ENCODE measurements around the gene HTN3.
"Not testable (repeated sequence)": the region's sequence is repeated elsewhere in the genome, so short reads cannot be mapped to it uniquely, and the experiment has no call there.

HTN3 gene

GRCh38 chr4:70041652-70042286 lies 13.5 kb downstream of the HTN3 start:
- TF ChIP-seq, protein P1, sequence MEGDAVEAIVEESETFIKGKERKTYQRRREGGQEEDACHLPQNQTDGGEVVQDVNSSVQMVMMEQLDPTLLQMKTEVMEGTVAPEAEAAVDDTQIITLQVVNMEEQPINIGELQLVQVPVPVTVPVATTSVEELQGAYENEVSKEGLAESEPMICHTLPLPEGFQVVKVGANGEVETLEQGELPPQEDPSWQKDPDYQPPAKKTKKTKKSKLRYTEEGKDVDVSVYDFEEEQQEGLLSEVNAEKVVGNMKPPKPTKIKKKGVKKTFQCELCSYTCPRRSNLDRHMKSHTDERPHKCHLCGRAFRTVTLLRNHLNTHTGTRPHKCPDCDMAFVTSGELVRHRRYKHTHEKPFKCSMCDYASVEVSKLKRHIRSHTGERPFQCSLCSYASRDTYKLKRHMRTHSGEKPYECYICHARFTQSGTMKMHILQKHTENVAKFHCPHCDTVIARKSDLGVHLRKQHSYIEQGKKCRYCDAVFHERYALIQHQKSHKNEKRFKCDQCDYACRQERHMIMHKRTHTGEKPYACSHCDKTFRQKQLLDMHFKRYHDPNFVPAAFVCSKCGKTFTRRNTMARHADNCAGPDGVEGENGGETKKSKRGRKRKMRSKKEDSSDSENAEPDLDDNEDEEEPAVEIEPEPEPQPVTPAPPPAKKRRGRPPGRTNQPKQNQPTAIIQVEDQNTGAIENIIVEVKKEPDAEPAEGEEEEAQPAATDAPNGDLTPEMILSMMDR (conservative IDR thresholded peaks at IDR 0.05; ENCODE audit: low read depth): no peak
- CTCF ChIA-PET: interaction anchor here (0.7 kb wide), 1 partner anchor 22 kb away, joined by 3 read pairs; no protein-coding TSS in a partner anchor
- no peak for DNase-seq (ENCODE audit: low spot score)
- H3K27ac ChIP-seq: no peak overlapping the region
- POLR2A ChIA-PET (ENCODE audit: low non-redundant PET): no interaction called here

DNA sequence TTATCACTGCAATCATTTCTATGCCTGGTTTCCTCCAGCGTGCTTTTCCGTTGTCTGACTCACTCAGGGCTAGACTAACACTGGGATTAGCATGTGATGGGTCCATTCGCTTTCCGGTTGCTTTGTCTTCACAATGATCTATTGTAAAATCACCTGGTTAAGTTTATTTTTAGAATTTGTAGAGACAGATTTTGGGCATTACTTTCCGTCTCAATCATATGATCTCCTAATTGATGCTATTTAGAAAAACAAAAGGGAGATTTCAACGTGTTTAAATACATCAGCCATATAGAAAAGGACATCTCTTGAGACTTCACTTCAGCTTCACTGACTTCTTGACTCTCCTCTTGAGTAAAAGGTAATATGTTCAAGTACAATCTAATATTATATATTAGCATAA lies 21.9 kb downstream of the HTN3 start, which contains the start of gene HTN1:
Gene HTN1 (plus strand): TSS at position 301 of the 400 bp plus-strand sequence. CDS start 2,639 bp downstream, outside the sequence.
- CTCF ChIA-PET; POLR2A ChIA-PET (ENCODE audit: low non-redundant PET); DNase-seq (ENCODE audit: low spot score); H3K27ac ChIP-seq: not testable (repeated sequence)

DNA sequence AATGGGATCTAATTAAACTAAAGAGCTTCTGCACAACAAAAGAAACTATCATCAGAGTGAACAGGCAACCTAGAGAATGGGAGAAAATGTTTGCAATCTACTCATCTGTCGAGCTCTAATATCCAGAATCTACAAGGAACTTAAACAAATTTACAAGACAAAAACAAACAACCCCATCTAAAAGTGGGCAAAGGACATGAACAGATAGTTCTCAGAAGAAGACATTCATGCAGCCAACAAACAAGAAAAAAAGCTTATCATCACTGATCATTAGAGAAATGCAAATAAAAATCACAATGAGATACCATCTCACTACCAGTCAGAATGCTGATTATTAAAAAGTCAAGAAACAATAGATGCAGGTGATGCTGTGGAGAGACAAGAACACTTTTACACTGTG lies 28.3 kb downstream of the HTN3 start:
- DNase-seq (ENCODE audit: low spot score); POLR2A ChIA-PET (ENCODE audit: low non-redundant PET); CTCF ChIA-PET; H3K27ac ChIP-seq: not testable (repeated sequence)

GRCh38 chr4:70057651-70058050 lies 29.4 kb downstream of the HTN3 start:
- no peak overlapping the region for H3K27ac ChIP-seq
- POLR2A ChIA-PET (ENCODE audit: low non-redundant PET): no interaction called here
- DNase-seq (ENCODE audit: low spot score): no peak
- CTCF ChIA-PET: no interaction called here
- TF ChIP-seq, protein P1 (conservative IDR thresholded peaks at IDR 0.05; ENCODE audit: low read depth): no peak

GRCh38 chr4:70059149-70059548 lies 30.9 kb downstream of the HTN3 start:
- TF ChIP-seq, protein P1 (conservative IDR thresholded peaks at IDR 0.05; ENCODE audit: low read depth): no peak
- CTCF ChIA-PET: no interaction called here
- no peak overlapping the region for H3K27ac ChIP-seq
- DNase-seq (ENCODE audit: low spot score): no peak
- POLR2A ChIA-PET (ENCODE audit: low non-redundant PET): no interaction called here

DNA sequence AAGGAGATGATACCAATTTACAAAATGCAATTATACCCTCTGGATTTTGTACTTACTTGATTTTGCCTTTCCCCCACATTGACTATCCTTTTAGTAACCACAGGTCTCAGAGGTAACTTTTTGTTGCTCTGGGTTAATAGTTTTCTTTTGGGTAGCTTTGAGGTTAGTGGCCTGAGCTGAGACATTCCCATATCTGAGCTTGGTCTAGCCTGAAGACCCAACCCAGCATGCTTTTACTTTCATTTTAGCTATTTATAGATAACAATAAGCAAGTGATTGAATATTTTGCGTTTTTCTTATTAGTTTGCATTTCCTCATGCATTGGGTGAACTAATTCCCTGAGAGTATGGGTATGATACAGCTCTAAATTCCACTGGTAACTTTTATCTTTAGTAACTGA lies 33.7 kb downstream of the HTN3 start:
- TF ChIP-seq, protein P1 (conservative IDR thresholded peaks at IDR 0.05; ENCODE audit: low read depth): no peak
- no peak overlapping the region for H3K27ac ChIP-seq
- CTCF ChIA-PET: no interaction called here
- DNase-seq (ENCODE audit: low spot score): no peak
- POLR2A ChIA-PET (ENCODE audit: low non-redundant PET): no interaction called here

GRCh38 chr4:70080205-70080604 lies 51.9 kb downstream of the HTN3 start:
- no peak for DNase-seq (ENCODE audit: low spot score)
- POLR2A ChIA-PET (ENCODE audit: low non-redundant PET): no interaction called here
- CTCF ChIA-PET: interaction anchor here (0.6 to 0.7 kb wide), 2 partner anchors 9 to 68 kb away, joined by 4 read pairs; no protein-coding TSS in a partner anchor
- no peak overlapping the region for H3K27ac ChIP-seq
- TF ChIP-seq, protein P1 (conservative IDR thresholded peaks at IDR 0.05; ENCODE audit: low read depth): no peak

All from RWPE1 (cell line).